CD4-positive, alpha-beta T cell treated with Interleukin-21 for 1 hour (primary cell): ENCODE data around the gene PHETA2.
A peak's percentile ranks its signal among the peaks of the same experiment; 100 is the strongest.
"Not testable (repeated sequence)": the region's sequence is repeated elsewhere in the genome, so short reads cannot be mapped to it uniquely, and the experiment has no call there.

Experiments
- DNase-seq: peaks from one replicate; pipeline ENCODE4 v3.0.0-alpha.2; 2020

Gene PHETA2

GRCh38 chr22:42070517-42071422, 3.3 kb upstream of the PHETA2 start, which contains the start of gene NAGA:
Gene NAGA (minus strand): TSS chr22:42070812. CDS start chr22:42070297, 515 bp downstream.
- peak; percentile 94 for DNase-seq

GRCh38 chr22:42071508-42071907, 2.5 kb upstream of the PHETA2 start:
- DNase-seq, result not testable (repeated sequence)

GRCh38 chr22:42072606-42073330, 1.3 kb upstream of the PHETA2 start:
- no peak for DNase-seq

GRCh38 chr22:42073621-42074041, 417 bp upstream of the PHETA2 start:
- no peak for DNase-seq

GRCh38 chr22:42074846-42075676, 1.0 kb downstream of the PHETA2 start:
- DNase-seq, result no peak

- DNase-seq, result no peak
These were observed 2.9 kb downstream of the PHETA2 start for GRCh38 chr22:42076764-42077485.

- no peak for DNase-seq
These were observed 3.6 kb downstream of the PHETA2 start for GRCh38 chr22:42077486-42078125.

- no peak for DNase-seq
These were observed 4.6 kb downstream of the PHETA2 start for GRCh38 chr22:42078469-42079318.

GRCh38 chr22:42079319-42080251, 5.5 kb downstream of the PHETA2 start, which contains the start of gene SMDT1:
Gene SMDT1 (plus strand): TSS chr22:42079700. CDS start chr22:42079769, 69 bp downstream.
- DNase-seq, result peak; percentile 98

- DNase-seq, result peak; percentile 27
These were observed 6.2 kb downstream of the PHETA2 start for GRCh38 chr22:42080287-42080686.

GRCh38 chr22:42083119-42083518, 9.1 kb downstream of the PHETA2 start:
- DNase-seq, result no peak

- DNase-seq, result no peak
These were observed 10.8 kb downstream of the PHETA2 start for GRCh38 chr22:42084874-42085273.

- no peak for DNase-seq
These were observed 12.0 kb downstream of the PHETA2 start for GRCh38 chr22:42086051-42086450.

GRCh38 chr22:42090596-42091454, 16.8 kb downstream of the PHETA2 start, which contains the start of gene NDUFA6:
Gene NDUFA6 (minus strand): TSS chr22:42090772. CDS start chr22:42090744, 28 bp downstream.
- peak; percentile 99 for DNase-seq

GRCh38 chr22:42091455-42091782, 17.4 kb downstream of the PHETA2 start:
- peak; percentile 21 for DNase-seq

- DNase-seq, result no peak
These were observed 27.2 kb downstream of the PHETA2 start for GRCh38 chr22:42101199-42101598.

- not testable (repeated sequence) for DNase-seq
These were observed 30.3 kb downstream of the PHETA2 start for GRCh38 chr22:42104332-42104860.

GRCh38 chr22:42108848-42109247, 34.8 kb downstream of the PHETA2 start:
- DNase-seq, result no peak
